HPDE6-E6E7 (cell line): ENCODE data around the gene MUS81.
A peak's percentile ranks its signal among the peaks of the same experiment; 100 is the strongest.
"Not testable (repeated sequence)": the region's sequence is repeated elsewhere in the genome, so short reads cannot be mapped to it uniquely, and the experiment has no call there.

ENCODE experiments used
- DNase-seq: peaks from one replicate; pipeline ENCODE4 v3.0.0; 2011; ENCODE audit warnings: missing footprints; ENCODE audit errors: extremely low spot score

Gene MUS81

GRCh38 chr11:65844231-65844872, 15.9 kb upstream of the MUS81 start:
- no peak for DNase-seq

GRCh38 chr11:65847746-65848145, 12.5 kb upstream of the MUS81 start:
- no peak for DNase-seq

- not testable (repeated sequence) for DNase-seq
These were observed 11.5 kb upstream of the MUS81 start for GRCh38 chr11:65848693-65849092.

- DNase-seq: no peak
These were observed 10.9 kb upstream of the MUS81 start for GRCh38 chr11:65849366-65849765.

GRCh38 chr11:65849771-65850216, 10.4 kb upstream of the MUS81 start:
- no peak for DNase-seq

DNA sequence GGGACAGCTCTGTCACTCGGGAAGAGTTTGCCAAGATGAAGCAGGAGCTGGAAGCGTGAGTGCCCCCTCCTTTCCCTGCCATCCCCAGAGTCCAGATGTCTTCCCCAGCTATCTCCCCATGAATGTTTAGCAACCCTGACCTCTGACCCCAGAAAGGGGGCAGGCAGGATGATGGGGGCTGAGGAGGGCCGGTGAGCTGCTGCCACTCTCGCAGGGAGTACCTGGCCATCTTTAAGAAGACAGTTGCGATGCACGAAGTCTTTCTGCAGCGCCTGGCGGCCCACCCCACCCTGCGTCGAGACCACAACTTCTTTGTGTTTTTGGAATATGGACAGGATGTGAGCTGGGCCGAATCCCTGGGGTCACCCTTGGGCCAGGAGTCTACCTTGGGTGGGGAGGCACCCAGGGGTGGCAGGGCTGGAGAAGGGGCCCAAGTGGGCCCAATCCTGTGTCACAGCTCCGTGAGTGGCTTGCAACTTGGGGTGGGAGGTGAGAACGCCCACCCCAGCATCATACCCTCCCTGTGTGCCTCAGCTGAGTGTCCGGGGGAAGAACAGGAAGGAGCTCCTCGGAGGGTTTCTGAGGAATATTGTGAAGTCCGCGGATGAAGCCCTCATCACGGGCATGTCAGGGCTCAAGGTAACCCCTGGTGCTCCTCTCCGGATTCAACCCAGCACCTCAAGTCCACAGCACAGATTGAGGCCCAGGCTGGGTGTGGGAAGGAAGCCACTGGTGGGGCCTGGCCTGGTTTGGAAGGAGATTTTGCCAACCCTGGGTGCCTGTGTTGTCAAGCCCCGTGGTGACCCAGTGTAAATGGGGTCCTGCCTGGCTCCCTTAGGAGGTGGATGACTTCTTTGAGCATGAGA, 9.8 kb upstream of the MUS81 start:
- DNase-seq: no peak

GRCh38 chr11:65851083-65851579, 9.1 kb upstream of the MUS81 start:
- DNase-seq: no peak

GRCh38 chr11:65851811-65852507, 8.3 kb upstream of the MUS81 start:
- DNase-seq: no peak

GRCh38 chr11:65852508-65853245, 7.6 kb upstream of the MUS81 start:
- no peak for DNase-seq

DNA sequence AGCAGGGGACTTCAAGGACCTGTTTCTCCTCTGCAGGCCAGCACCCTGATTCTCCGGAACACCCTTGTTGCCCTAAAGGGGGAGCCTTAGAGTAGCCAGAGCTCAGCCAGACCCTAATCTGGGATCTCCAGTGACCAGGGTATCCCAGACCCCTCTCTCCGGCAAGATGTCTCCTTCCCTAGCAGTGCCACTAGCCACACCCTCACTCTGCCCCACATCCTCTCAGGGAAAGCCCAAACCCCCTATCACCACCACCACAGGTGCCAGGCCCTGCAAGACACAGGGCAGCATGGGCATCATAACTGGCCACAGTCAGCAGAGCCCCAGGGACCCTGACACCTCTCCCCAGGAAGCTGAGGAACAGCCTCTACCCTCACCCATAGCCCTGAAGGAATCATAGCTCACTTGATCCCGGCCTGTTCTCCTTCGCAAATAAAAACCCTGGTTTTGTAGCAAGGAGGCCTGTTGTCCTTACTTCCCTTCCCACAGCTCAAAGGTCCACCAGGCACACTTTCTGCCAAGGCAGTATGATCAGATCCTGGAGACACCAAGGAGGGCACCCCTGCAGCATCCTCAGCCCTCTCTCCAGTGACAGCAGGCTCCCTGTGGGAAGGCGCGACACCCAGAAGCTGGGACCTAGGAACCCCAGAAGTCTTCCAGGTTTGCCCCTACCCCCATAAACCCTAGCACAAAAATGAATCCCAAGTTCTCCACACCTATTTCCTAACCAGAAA, 6.8 kb upstream of the MUS81 start:
- no peak for DNase-seq

- DNase-seq: no peak
These were observed 6.1 kb upstream of the MUS81 start for GRCh38 chr11:65854161-65854592.

- no peak for DNase-seq
These were observed 5.1 kb upstream of the MUS81 start for GRCh38 chr11:65854852-65855837.

DNA sequence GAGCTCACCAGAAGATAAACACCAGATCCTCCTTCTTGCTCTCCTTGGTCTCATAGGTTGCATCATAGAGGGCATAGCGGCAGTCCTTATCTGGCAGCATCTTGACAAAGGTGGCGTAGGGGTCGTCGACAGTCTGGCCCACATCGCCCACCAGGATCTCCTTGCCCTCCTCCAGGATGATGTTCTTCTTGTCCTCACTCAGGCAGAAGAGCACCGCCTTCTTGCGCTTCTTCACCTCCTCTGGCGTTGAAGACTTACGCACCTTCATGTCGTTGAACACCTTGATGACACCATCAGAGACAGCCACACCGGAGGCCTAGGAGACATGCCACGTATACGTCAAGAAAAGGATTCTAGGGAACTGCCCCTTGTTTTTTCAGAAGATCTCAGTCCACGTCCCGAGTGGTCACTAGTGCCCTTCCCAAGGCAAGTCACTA, 4.3 kb upstream of the MUS81 start:
- DNase-seq: no peak

DNA sequence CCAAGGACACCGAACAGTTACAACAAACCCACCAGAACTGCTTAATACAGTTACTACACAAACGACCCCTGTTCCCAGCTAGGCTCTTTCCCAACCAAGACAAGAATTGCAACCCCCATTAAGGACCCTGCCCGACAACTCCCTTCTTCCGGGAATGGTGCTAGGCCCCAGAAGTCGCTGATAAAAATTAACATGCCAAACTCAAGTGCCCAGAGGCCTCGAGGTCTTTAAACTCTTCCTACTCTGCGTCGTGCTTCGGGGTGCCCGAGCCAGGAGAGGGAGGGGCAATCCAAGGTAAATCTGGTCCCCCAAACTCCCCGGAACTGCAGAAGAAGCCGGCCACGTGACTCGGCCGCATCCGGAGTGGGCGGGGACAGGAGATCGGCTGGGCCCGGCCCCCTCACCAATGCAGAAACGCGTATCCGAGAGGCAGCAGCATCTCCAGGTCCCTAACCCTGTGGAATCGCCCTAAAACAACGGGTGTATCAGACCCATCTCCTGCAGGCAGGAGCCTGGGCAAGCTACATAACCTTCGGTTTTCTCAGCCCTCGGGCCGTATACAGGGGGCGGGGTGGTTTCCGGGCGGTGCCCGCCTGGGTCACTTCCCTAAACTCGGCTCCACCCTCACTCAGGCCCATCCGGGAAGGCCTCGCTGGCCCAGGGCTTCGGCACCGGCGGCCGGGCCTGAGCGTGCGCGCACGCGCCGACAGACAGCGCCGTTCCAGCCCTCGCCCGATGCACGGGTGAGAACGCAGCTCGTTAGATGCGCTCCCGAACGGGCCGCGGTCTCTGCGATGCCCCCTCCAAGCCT, 3.3 kb upstream of the MUS81 start:
- DNase-seq: no peak

GRCh38 chr11:65857500-65857852, 2.8 kb upstream of the MUS81 start:
- DNase-seq: no peak

GRCh38 chr11:65857853-65858680, 2.2 kb upstream of the MUS81 start, which contains the start of gene CFL1:
TSS of gene CFL1 (minus strand) at chr11:65858180. CDS start at chr11:65858099, 81 bp downstream.
- peak; percentile 85 for DNase-seq

- no peak for DNase-seq
These were observed 1.5 kb upstream of the MUS81 start for GRCh38 chr11:65858681-65859087.
